ENCODE data around the gene SHISA7.

SHISA7 gene

DNA sequence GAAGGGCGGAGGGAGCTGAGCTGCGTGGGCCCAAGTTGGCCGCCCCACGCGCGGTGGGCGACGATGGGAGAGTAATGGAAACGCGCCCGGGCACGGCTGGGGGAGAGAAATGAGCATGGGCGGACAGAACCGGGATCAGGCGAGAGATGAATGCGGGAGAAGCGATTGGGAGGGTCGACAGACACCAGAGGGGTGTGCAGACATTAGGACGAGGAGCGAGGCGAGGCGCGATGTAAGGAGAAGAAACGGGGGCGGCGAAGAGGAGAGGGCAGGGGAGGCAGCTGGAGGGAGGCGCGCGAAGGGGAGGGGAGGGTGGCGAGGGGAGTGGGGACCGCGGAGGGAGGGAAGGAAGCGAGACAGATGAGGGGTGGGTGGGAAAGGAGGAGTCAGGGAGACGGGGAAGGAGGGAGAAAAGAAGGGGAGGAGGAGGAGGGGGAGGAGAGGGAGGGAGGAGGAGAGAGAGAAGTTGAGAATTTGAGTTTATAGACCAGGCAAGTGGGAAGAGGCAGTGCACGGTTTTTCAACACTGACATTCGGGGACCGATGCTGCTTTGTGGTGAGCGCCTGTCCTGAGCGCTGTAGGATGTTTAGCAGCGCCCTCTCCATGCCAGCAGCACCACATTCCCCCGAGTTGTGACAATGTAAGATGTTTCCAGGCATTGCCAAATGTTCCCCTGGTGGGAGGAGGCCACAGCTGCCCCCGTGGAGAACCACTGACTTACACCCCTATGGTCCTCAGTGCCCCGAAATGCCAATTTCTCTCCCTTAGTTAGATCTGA lies at the start of gene SHISA7:
Gene SHISA7, minus strand, starts transcription at position 256 of the 779 bp plus-strand sequence. CDS start 437 bp downstream, outside the sequence.
- DNase-seq (ENCODE audit: low spot score): no peak

- no peak for DNase-seq (ENCODE audit: low spot score)
Observed at GRCh38 chr19:55492362-55492944, 49.4 kb upstream of the SHISA7 start.

GRCh38 chr19:55491546-55492360 lies 48.7 kb upstream of the SHISA7 start:
- no peak for DNase-seq (ENCODE audit: low spot score)

DNA sequence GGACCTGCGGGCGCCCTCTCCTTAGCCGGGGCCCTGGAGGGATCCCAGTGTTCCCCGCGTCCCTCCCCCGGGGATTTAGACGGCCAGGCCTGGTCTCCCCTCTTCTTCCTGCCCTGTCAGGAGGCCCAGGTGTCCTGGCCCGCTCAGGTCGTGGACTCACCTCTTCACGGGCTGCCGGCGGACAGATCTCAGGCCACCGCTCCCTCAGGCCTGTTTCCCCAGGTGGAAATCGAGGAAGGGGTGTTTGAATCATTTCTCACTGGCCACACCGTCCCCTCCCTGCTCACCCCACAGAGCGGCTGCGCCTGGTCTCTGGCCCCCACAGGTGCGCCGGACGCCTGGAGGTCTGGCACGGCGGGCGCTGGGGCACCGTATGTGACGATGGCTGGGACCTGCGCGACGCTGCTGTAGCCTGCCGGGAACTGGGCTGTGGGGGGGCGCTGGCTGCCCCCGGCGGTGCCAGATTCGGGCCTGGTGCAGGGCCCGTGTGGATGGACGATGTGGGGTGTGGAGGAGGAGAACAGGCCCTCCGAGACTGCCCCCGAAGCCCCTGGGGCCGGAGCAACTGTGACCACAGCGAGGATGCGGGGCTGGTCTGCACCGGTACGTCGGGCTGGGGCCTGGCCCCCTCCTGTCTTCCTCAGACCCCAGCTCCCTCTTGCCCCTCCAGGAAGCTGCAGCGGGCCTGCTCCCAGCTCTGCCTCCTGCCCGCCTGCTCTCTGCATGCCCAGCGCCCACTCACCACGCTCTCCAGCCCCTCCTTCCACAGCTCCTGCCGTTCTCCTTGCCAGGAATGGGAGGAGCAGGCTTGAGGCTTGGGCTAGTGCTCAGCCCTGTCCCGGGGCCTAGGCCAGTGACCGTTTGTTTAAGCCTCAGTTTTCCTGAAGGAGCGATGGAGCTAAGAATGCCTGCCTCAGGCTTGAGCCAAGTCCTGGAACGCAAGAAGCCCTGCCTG lies 47.7 kb upstream of the SHISA7 start:
- no peak for DNase-seq (ENCODE audit: low spot score)

DNA sequence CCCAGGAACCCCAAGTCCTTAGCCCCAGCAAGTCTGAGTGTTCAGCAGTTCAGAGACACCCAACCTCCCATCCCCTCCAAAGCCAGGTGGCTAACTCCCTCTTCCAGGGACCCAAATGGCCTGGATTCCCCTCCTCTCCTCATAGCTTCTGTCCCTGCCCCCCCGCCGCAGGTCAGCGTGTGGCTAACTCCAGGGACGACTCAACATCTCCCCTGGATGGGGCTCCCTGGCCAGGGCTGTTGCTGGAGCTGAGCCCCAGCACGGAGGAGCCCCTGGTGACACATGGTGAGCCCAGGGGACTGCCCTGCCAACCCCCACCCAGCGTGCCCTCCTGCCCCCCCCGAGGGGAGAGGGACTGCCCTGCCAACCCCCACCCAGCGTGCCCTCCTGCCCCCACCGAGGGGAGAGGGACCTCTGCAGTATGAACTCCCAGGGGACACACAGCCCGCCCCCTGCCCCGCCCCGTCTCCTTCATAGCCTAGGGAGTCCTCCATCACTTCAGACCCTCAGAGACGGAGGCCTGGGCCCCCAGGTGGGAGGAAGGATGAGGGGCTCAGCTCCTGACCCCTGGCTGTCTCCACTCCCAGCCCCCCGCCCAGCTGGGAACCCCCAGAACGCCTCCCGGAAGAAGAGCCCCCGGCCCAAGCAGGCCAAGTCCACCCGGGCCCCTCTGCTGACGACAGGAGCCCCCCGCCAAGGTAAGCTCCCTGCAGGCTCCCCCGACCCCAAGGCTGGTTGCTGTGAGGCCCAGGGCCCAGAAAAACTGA lies 46.8 kb upstream of the SHISA7 start:
- no peak for DNase-seq (ENCODE audit: low spot score)

- no peak for DNase-seq (ENCODE audit: low spot score)
Observed at GRCh38 chr19:55488986-55489710, 46.0 kb upstream of the SHISA7 start.

DNA sequence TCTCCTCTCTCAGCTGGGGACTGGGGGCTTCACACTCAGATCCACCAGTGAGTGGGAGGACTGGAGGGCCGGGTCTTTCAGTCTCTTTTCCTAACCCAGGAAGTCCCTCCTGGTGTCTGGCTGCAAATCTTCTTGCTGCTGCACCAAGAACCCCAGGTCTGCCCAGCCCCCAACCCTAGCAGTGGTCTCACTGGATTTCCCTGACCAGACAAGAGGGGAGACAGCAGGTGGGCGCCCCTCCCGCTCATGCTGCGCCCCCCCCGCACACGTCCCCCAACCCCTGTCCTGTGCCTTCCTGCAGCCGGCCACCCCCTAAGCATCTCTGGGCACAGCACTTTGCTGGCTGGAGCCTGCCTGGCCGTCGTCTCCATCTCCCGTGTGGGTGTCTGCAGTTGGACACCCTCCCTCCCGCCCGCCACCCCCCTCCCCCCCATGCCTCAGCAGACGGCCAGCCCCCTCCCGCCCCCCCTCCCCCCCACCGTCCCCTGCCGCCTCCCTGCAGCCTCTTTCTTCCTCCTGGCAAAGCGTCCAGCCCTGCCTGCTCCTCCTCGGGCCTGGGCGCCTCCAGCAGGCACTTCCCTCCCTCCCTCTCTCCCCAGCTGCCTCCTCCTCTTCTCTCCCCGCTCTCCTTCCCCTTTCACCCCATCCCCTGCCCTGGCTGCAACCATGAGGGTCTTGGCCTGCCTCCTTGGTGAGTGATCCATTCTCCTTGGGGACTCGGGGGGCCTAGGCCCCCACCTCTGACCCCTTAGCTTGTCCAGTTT lies 45.0 kb upstream of the SHISA7 start, which contains the start of gene SSC5D:
Gene SSC5D, plus strand, starts transcription at position 513 of the 764 bp plus-strand sequence. Its CDS starts 154 bp downstream, at position 667.
- DNase-seq (ENCODE audit: low spot score): no peak

GRCh38 chr19:55486971-55487923 lies 44.1 kb upstream of the SHISA7 start:
- DNase-seq (ENCODE audit: low spot score): no peak

DNA sequence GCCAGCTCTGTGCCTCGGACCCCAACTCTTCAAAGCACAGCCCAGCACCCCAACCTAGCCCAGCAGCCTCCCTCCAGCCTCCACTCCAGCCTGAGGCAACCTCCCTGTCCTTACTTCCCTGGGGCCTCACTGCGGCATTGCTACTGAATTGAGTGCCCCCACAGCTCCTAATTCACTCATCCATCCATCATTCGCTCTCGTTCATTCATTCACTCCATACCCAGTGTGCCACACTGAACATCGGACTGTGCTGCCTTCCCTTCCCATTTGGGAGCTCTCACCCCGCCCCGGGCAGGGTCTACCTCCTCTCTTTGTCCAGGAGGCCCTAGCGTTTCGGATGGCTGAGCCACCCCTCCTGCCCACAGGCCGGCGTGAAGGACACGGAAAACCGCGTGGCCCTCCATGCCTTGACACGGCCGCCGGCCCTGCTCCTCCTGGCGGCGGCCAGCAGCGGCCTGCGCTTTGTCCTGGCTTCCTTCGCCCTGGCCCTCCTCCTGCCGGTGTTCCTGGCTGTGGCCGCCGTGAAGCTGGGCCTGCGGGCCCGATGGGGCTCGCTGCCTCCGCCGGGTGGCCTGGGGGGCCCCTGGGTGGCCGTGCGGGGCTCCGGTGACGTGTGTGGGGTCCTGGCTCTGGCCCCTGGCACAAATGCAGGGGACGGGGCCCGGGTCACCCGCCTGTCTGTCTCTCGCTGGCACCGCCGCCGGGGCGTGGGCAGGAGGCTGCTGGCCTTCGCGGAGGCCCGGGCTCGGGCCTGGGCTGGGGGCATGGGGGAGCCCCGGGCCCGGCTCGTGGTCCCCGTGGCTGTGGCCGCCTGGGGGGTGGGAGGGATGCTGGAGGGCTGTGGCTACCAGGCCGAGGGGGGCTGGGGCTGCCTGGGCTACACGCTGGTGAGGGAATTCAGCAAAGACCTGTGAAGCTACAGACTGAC lies 43.2 kb upstream of the SHISA7 start:
- no peak for DNase-seq (ENCODE audit: low spot score)

DNA sequence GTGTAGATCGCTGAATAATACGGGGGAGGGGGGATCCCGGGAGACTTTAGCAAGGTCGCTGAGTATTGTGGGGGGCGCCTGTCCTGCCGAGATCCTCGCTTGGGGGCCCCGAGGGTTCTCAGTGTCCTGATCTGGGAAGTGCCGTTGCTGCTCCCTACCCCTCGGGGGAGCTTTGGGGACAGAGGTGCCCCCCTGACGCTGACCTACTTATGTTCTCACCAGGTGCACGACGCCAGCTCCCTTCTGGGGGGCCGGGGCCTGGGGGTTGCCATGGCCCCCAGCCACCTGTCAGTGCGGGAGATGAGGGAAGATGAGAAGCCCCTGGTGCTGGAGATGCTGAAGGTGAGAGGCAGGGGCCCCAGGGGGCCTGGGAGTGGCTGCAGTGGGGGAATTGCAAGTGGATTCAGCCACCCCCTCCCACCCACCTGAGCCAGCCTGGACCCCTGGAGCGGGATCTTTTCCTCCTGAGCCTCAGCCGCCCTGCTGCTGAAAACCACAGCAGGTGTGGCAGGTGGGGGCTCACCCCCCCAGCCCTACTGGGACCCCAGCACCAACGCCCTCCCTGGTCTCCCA lies 42.4 kb upstream of the SHISA7 start:
- DNase-seq (ENCODE audit: low spot score): no peak

GRCh38 chr19:55484593-55485438 lies 41.7 kb upstream of the SHISA7 start, which contains the start of gene NAT14:
NAT14 (plus strand) TSS chr19:55485188; CDS start chr19:55485709, 521 bp downstream.
- DNase-seq (ENCODE audit: low spot score): no peak

GRCh38 chr19:55483706-55484592 lies 40.8 kb upstream of the SHISA7 start:
- no peak for DNase-seq (ENCODE audit: low spot score)

GRCh38 chr19:55482967-55483705 lies 40.0 kb upstream of the SHISA7 start:
- DNase-seq (ENCODE audit: low spot score): no peak

Data from putamen (tissue), 1 donor.